ENCODE data around the gene EPPIN. TPM values are rescaled to one million over a fixed set of nuclear protein-coding genes. Genes with fewer than 3 reads are reported as not detected.
"Not testable (repeated sequence)": the region's sequence is repeated elsewhere in the genome, so short reads cannot be mapped to it uniquely, and the experiment has no call there.

EPPIN gene
- total RNA-seq, 2 donors from 2014 or later: not detected

DNA sequence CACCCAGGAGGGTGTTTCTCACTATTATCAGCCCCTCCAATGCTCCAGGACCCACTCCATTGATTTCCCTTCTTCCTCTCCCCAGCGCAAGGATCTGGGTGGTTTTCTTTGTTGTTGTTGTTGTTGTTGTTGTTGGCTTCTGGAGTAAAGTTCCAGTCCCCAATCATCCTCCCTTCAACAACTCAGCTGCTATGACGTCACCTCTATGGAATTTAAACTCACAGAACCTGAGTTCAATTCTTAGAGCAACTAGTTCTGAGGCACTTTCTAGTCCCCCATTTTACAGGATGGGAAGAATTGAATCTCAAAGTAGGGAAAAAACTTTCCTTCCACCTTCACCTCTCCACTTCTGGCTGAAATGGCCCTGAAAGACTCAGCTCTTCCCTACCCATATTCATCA lies 41.6 kb upstream of the EPPIN start:
- no peak overlapping the region for H3K27ac ChIP-seq
- TF ChIP-seq, protein P1, sequence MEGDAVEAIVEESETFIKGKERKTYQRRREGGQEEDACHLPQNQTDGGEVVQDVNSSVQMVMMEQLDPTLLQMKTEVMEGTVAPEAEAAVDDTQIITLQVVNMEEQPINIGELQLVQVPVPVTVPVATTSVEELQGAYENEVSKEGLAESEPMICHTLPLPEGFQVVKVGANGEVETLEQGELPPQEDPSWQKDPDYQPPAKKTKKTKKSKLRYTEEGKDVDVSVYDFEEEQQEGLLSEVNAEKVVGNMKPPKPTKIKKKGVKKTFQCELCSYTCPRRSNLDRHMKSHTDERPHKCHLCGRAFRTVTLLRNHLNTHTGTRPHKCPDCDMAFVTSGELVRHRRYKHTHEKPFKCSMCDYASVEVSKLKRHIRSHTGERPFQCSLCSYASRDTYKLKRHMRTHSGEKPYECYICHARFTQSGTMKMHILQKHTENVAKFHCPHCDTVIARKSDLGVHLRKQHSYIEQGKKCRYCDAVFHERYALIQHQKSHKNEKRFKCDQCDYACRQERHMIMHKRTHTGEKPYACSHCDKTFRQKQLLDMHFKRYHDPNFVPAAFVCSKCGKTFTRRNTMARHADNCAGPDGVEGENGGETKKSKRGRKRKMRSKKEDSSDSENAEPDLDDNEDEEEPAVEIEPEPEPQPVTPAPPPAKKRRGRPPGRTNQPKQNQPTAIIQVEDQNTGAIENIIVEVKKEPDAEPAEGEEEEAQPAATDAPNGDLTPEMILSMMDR (IDR thresholded peaks at IDR 0.05): no peak
- no peaks in the 10 kb centered on the region for H3K4me1 ChIP-seq (ENCODE audit: control insufficient read depth in 1 of 2, low read depth in 2 of 2)
- DNase-seq (ENCODE audit: low spot score) (no peak), ATAC-seq (ENCODE audit: insufficient number of reproducible peaks, low FRiP score, low read depth) (no peak)
- H3K9me3 ChIP-seq: no peaks in the 10 kb centered on the region
- H3K27me3 ChIP-seq (replicated peaks; ENCODE audit: insufficient read depth): no peaks in the 10 kb centered on the region
- H3K4me3 ChIP-seq: no peak overlapping the region
- H3K36me3 ChIP-seq: no peaks in the 10 kb centered on the region

- not testable (repeated sequence) for H3K27ac ChIP-seq; ATAC-seq (ENCODE audit: insufficient number of reproducible peaks, low FRiP score, low read depth)
Measured at GRCh38 chr20:45585986-45586385, 38.8 kb upstream of the EPPIN start.

GRCh38 chr20:45584294-45584693 lies 37.1 kb upstream of the EPPIN start:
- H3K27ac ChIP-seq; H3K4me3 ChIP-seq; ATAC-seq (ENCODE audit: insufficient number of reproducible peaks, low FRiP score, low read depth); H3K4me1 ChIP-seq (ENCODE audit: control insufficient read depth in 1 of 2, low read depth in 2 of 2); H3K9me3 ChIP-seq; DNase-seq (ENCODE audit: low spot score); H3K36me3 ChIP-seq; H3K27me3 ChIP-seq (replicated peaks; ENCODE audit: insufficient read depth): not testable (repeated sequence)

More at GRCh38 chr20:45585986-45586385, 38.8 kb upstream of the EPPIN start:
- not testable (repeated sequence) for DNase-seq (ENCODE audit: low spot score); H3K4me1 ChIP-seq (ENCODE audit: control insufficient read depth in 1 of 2, low read depth in 2 of 2); H3K27me3 ChIP-seq (replicated peaks; ENCODE audit: insufficient read depth); H3K4me3 ChIP-seq; H3K9me3 ChIP-seq; H3K36me3 ChIP-seq

GRCh38 chr20:45583502-45583901 lies 36.3 kb upstream of the EPPIN start:
- no peak for ATAC-seq (ENCODE audit: insufficient number of reproducible peaks, low FRiP score, low read depth)
- DNase-seq (ENCODE audit: low spot score): no peak

GRCh38 chr20:45581702-45582101 lies 34.5 kb upstream of the EPPIN start:
- Histone ChIP-seq H3K9me3 (no peaks in the 10 kb centered on the region), H3K4me3 (no peak overlapping the region), H3K36me3 (no peaks in the 10 kb centered on the region), H3K4me1 (ENCODE audit: control insufficient read depth in 1 of 2, low read depth in 2 of 2) (no peaks in the 10 kb centered on the region), H3K27me3 (replicated peaks; ENCODE audit: insufficient read depth) (no peaks in the 10 kb centered on the region), H3K27ac (no peak overlapping the region)
- ATAC-seq (ENCODE audit: insufficient number of reproducible peaks, low FRiP score, low read depth) (no peak), DNase-seq (ENCODE audit: low spot score) (no peak)
- TF ChIP-seq, protein P1 (IDR thresholded peaks at IDR 0.05): no peak

More at GRCh38 chr20:45583502-45583901, 36.3 kb upstream of the EPPIN start:
- TF ChIP-seq, protein P1 (IDR thresholded peaks at IDR 0.05): no peak
- Histone ChIP-seq H3K4me1 (ENCODE audit: control insufficient read depth in 1 of 2, low read depth in 2 of 2) (no peaks in the 10 kb centered on the region), H3K9me3 (no peaks in the 10 kb centered on the region), H3K36me3 (no peaks in the 10 kb centered on the region), H3K27ac (no peak overlapping the region), H3K4me3 (no peak overlapping the region), H3K27me3 (replicated peaks; ENCODE audit: insufficient read depth) (no peaks in the 10 kb centered on the region)

DNA sequence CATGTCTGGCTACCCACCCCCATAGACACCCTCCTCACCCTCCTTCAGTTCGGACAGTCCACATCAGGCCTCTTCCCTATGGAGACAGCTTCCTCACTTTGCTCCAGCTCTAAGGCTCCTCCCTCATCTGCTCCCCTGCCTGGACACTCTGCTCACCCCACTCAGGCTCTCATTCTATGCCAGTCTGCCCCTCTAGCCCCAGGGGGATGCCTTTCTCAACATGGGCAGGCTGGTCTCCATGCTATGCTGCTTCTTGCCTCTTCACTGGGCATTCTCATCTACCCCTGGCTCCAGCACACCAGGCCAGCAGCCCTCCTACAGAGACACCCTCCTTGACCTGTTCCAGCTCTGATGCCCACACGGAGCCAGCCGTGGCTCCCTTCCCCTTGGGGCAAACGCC lies 32.0 kb upstream of the EPPIN start, which contains the start of gene WFDC8:
Gene WFDC8 (minus strand): TSS at position 101 of the 400 bp plus-strand sequence. CDS start 37 bp downstream, at position 64.
- no peaks in the 10 kb centered on the region for H3K4me1 ChIP-seq (ENCODE audit: control insufficient read depth in 1 of 2, low read depth in 2 of 2)
- ATAC-seq (ENCODE audit: insufficient number of reproducible peaks, low FRiP score, low read depth) (no peak), DNase-seq (ENCODE audit: low spot score) (no peak)
- H3K9me3 ChIP-seq: no peaks in the 10 kb centered on the region
- H3K36me3 ChIP-seq: no peaks in the 10 kb centered on the region
- no peak within 1 kb of the TSS for H3K4me3 ChIP-seq
- no peaks in the 10 kb centered on the region for H3K27me3 ChIP-seq (replicated peaks; ENCODE audit: insufficient read depth)
- TF ChIP-seq, protein P1 (IDR thresholded peaks at IDR 0.05): no peak
- no peak within 1 kb of the TSS for H3K27ac ChIP-seq

Measured in thoracic aorta (tissue), 2 donors.